ENCODE data around the gene TH.

The TH gene

GRCh38 chr11:2164861-2165555 lies 6.6 kb downstream of the TH start:
- no peaks in the 10 kb centered on the region for H3K9me3 ChIP-seq
- no peak overlapping the region for H3K27ac ChIP-seq
- H3K36me3 ChIP-seq, result no peaks in the 10 kb centered on the region
- no peak for DNase-seq
- peaks cover 0 to 94% of the 10 kb centered on the region in 2 donors for H3K27me3 ChIP-seq
- intact Hi-C loops (cut with DNase I; ENCODE audit: low total_unique reads), result no loop called here
- peaks cover 0 to 10% (median 6%) of the 10 kb centered on the region in 4 donors for H3K4me1 ChIP-seq
- TF ChIP-seq, protein P1, sequence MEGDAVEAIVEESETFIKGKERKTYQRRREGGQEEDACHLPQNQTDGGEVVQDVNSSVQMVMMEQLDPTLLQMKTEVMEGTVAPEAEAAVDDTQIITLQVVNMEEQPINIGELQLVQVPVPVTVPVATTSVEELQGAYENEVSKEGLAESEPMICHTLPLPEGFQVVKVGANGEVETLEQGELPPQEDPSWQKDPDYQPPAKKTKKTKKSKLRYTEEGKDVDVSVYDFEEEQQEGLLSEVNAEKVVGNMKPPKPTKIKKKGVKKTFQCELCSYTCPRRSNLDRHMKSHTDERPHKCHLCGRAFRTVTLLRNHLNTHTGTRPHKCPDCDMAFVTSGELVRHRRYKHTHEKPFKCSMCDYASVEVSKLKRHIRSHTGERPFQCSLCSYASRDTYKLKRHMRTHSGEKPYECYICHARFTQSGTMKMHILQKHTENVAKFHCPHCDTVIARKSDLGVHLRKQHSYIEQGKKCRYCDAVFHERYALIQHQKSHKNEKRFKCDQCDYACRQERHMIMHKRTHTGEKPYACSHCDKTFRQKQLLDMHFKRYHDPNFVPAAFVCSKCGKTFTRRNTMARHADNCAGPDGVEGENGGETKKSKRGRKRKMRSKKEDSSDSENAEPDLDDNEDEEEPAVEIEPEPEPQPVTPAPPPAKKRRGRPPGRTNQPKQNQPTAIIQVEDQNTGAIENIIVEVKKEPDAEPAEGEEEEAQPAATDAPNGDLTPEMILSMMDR (IDR thresholded peaks at IDR 0.05), result no peak
- H3K4me3 ChIP-seq, result no peak overlapping the region

DNA sequence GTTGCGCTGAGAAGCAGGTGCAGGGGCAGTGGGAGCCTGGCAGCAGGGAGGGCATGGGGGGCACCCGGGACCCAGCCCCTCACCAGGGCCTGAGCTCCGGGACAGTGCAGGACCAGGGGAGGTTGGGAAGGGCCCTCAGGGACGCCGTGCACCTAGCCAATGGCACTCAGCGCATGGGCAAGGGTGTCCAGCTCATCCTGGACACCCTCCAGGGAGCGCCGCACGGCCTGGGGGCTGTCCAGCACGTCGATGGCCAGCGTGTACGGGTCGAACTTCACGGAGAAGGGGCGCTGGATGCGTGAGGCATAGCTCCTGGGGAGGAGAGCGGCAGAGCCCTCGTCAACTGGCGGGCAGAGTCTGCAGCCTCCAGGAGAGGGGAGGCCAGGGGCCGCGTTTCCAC lies 7.5 kb downstream of the TH start:
- intact Hi-C loops (cut with DNase I; ENCODE audit: low total_unique reads), result no loop called here
- Histone ChIP-seq H3K4me3 (no peak overlapping the region), H3K36me3 (no peaks in the 10 kb centered on the region), H3K27ac (no peak overlapping the region), H3K27me3 (peaks cover 0 to 94% of the 10 kb centered on the region in 2 donors), H3K9me3 (no peaks in the 10 kb centered on the region), H3K4me1 (peaks cover 0 to 10% (median 6%) of the 10 kb centered on the region in 4 donors)
- TF ChIP-seq, protein P1 (IDR thresholded peaks at IDR 0.05), result no peak
- DNase-seq, result no peak

- Histone ChIP-seq H3K27me3 (peaks cover 0 to 94% of the 10 kb centered on the region in 2 donors), H3K27ac (no peak overlapping the region), H3K4me1 (peaks cover 0 to 10% (median 6%) of the 10 kb centered on the region in 4 donors), H3K9me3 (no peaks in the 10 kb centered on the region), H3K36me3 (no peaks in the 10 kb centered on the region), H3K4me3 (no peak overlapping the region)
- intact Hi-C loops (cut with DNase I; ENCODE audit: low total_unique reads), result no loop called here
- no peak for DNase-seq
- TF ChIP-seq, protein P1 (IDR thresholded peaks at IDR 0.05), result no peak
Observed at GRCh38 chr11:2163428-2163978, 8.1 kb downstream of the TH start.

GRCh38 chr11:2160736-2161259 lies 10.8 kb downstream of the TH start, which contains the start of gene INS:
Gene INS, minus strand, starts transcription at chr11:2161209. Its CDS starts 238 bp downstream, at chr11:2160971.
- Histone ChIP-seq H3K4me1 (no peaks in the 10 kb centered on the region), H3K36me3 (no peaks in the 10 kb centered on the region), H3K9me3 (no peaks in the 10 kb centered on the region), H3K27me3 (peaks cover 0 to 94% of the 10 kb centered on the region in 2 donors), H3K27ac (no peak within 1 kb of the TSS), H3K4me3 (no peak within 1 kb of the TSS)
- TF ChIP-seq, protein P1 (IDR thresholded peaks at IDR 0.05), result no peak
- no peak for DNase-seq
- intact Hi-C loops (cut with DNase I; ENCODE audit: low total_unique reads), result no loop called here

- DNase-seq, result no peak
- Histone ChIP-seq H3K4me3 (no peak overlapping the region), H3K9me3 (no peaks in the 10 kb centered on the region), H3K27me3 (peaks cover 0 to 96% of the 10 kb centered on the region in 2 donors), H3K4me1 (no peaks in the 10 kb centered on the region), H3K27ac (no peak overlapping the region), H3K36me3 (no peaks in the 10 kb centered on the region)
- intact Hi-C loops (cut with DNase I; ENCODE audit: low total_unique reads), result loop anchor here (10.0 kb wide), 2 partner anchors 275 to 505 kb away; no protein-coding TSS in a partner anchor
- TF ChIP-seq, protein P1 (IDR thresholded peaks at IDR 0.05), result no peak
Observed at GRCh38 chr11:2159536-2160413, 11.8 kb downstream of the TH start.
